Subcutaneous adipose tissue (tissue), 4 donors: ENCODE data around the gene DNPH1. TPM values are rescaled to one million over a fixed set of nuclear protein-coding genes. Genes with fewer than 3 reads are reported as not detected.

Source experiments
- total RNA-seq, 4 donors: library from RNA; depleted of rRNA; stranded (reverse); fragments of >200 nt; gene quantifications; one replicate each; pipeline ENCODE4 v1.1.0, GENCODE V29; 2016
- TF ChIP-seq, protein P1 (sequence below): fragments of 450-650 bp; IDR thresholded peaks from one replicate; pipeline ENCODE4 v1.5.1; 2016; ENCODE audit warnings: low read depth, mild to moderate bottlenecking, control low read depth, antibody characterized with exemption, moderate library complexity

DNPH1 gene
- total RNA-seq, 4 donors from 2014 or later: 29.8 to 72.9 (median 50.8) TPM

DNA sequence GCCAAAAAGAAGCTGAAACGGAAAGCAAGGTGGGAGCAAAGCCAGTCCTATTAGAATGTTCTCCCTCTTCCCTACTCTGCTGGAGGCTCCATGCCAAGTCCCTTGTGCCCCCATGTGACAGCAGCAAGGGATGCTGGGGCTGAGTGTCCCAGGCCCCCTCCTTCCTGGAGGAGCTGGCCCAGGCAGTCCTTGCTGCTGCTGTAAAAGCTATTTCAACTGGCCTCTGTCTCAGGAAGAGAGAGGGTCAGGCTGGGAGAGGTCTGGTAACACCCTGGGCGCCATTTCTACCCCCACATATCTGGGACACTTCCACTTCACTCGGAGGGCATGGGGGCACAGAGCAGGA is 39.0 kb upstream of the DNPH1 start:
- TF ChIP-seq, protein P1, sequence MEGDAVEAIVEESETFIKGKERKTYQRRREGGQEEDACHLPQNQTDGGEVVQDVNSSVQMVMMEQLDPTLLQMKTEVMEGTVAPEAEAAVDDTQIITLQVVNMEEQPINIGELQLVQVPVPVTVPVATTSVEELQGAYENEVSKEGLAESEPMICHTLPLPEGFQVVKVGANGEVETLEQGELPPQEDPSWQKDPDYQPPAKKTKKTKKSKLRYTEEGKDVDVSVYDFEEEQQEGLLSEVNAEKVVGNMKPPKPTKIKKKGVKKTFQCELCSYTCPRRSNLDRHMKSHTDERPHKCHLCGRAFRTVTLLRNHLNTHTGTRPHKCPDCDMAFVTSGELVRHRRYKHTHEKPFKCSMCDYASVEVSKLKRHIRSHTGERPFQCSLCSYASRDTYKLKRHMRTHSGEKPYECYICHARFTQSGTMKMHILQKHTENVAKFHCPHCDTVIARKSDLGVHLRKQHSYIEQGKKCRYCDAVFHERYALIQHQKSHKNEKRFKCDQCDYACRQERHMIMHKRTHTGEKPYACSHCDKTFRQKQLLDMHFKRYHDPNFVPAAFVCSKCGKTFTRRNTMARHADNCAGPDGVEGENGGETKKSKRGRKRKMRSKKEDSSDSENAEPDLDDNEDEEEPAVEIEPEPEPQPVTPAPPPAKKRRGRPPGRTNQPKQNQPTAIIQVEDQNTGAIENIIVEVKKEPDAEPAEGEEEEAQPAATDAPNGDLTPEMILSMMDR: no peak

- TF ChIP-seq, protein P1: no peak
These were observed 38.5 kb upstream of the DNPH1 start for GRCh38 chr6:43267619-43268354.

DNA sequence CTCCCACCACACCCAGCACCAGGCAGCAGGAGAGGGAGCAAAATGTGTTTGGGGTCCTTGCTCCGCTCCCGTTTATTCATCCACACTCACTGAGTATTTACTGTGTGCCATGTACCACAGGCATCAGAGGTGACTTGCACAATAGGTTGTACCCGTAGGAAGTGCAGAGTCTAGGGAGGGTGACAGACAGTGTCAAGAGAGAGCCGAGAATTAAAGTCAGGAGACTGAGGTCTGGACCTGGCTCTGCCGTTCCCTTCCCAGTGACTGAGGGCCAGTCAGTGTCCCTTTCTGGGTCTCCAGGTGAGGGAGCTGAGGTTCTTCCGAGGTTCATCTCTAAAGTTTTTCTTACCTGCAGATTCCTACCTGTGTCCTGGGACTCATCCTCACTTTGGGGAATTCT is 36.3 kb upstream of the DNPH1 start:
- TF ChIP-seq, protein P1: no peak

- TF ChIP-seq, protein P1: no peak
These were observed 35.4 kb upstream of the DNPH1 start for GRCh38 chr6:43264599-43265145.

DNA sequence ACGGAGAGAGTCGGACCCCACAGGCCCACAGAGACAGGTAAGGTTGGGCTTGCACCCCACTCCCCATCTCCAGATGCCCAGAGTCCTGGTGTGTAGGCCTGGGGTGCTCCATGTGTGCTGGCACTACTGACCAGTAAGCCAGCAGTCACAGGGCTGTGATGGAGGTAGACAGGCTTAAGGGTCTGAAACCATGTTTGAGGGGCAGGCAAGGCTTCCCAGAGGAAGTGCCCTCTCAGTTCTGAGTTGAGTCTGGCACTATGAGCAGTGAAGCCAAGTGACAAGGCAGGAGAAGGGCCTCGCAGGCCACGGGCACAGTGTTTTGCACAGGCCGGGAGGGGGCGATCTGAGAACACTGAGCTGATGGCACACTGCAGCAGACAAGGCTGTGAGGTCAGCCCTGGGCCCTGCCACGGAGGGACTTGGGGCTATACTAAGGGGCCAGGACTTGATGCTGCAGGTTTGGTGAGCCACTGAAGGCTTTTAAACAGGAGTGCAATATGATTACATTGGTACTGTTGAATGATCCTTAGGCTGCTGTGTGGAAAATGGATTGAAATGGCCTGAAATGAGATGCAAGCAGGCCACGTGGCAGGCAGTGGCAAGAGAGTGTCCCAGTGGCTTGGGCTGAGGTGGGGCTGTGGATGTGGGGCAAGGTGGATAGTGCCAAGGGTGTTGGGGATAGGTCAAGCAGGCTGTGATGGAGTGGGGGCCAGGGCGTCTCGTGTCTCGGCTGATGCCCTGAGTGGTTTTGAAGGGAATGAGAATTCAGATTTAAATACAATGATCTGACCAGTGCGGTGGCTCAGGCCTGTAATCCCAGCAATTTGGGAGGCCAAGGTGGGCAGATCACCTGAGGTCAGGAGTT is 34.3 kb upstream of the DNPH1 start:
- TF ChIP-seq, protein P1: no peak

GRCh38 chr6:43262780-43263313 is 33.6 kb upstream of the DNPH1 start:
- TF ChIP-seq, protein P1: no peak
